Right hindlimb (tissue), 1 donor: ENCODE data around the gene SRRT.
"Not testable (repeated sequence)": the region's sequence is repeated elsewhere in the genome, so short reads cannot be mapped to it uniquely, and the experiment has no call there.

Experiments
- DNase-seq: peaks from one replicate; pipeline ENCODE4 v3.0.0-alpha.2; 2018

SRRT gene

GRCh38 chr7:100895701-100895955 lies 20.7 kb downstream of the SRRT start, which contains the start of gene ACHE:
ACHE (minus strand) TSS chr7:100895888; CDS start chr7:100894232, 1,656 bp downstream.
- DNase-seq = no peak

GRCh38 chr7:100895956-100896731 lies 21.2 kb downstream of the SRRT start:
- peak; percentile 57 for DNase-seq

- DNase-seq = peak; percentile 53
Observed at GRCh38 chr7:100896732-100897608, 22.1 kb downstream of the SRRT start.

- DNase-seq = no peak
Observed at GRCh38 chr7:100897772-100898454, 23.0 kb downstream of the SRRT start.

GRCh38 chr7:100899432-100899831 lies 24.5 kb downstream of the SRRT start:
- no peak for DNase-seq

- DNase-seq = no peak
Observed at GRCh38 chr7:100900978-100901377, 26.1 kb downstream of the SRRT start.

- DNase-seq = no peak
Observed at GRCh38 chr7:100901921-100902332, 27.0 kb downstream of the SRRT start.

- no peak for DNase-seq
Observed at GRCh38 chr7:100902638-100903037, 27.7 kb downstream of the SRRT start.

GRCh38 chr7:100908512-100908911 lies 33.6 kb downstream of the SRRT start:
- no peak for DNase-seq

GRCh38 chr7:100910443-100910842 lies 35.5 kb downstream of the SRRT start:
- DNase-seq = not testable (repeated sequence)

- DNase-seq = no peak
Observed at GRCh38 chr7:100911484-100911883, 36.6 kb downstream of the SRRT start.

- DNase-seq = no peak
Observed at GRCh38 chr7:100914208-100914878, 39.4 kb downstream of the SRRT start.

- DNase-seq = no peak
Observed at GRCh38 chr7:100914879-100915447, 40.1 kb downstream of the SRRT start.

- DNase-seq = not testable (repeated sequence)
Observed at GRCh38 chr7:100919335-100919734, 44.4 kb downstream of the SRRT start.

- DNase-seq = not testable (repeated sequence)
Observed at GRCh38 chr7:100919779-100920437, 45.0 kb downstream of the SRRT start.

GRCh38 chr7:100921039-100921438 lies 46.1 kb downstream of the SRRT start:
- DNase-seq = no peak

GRCh38 chr7:100923616-100924015 lies 48.7 kb downstream of the SRRT start:
- DNase-seq = not testable (repeated sequence)

GRCh38 chr7:100929808-100930174 lies 54.9 kb downstream of the SRRT start:
- DNase-seq = no peak

GRCh38 chr7:100933734-100934133 lies 58.8 kb downstream of the SRRT start:
- no peak for DNase-seq

GRCh38 chr7:100935381-100935780 lies 60.5 kb downstream of the SRRT start:
- not testable (repeated sequence) for DNase-seq

GRCh38 chr7:100936167-100936566 lies 61.3 kb downstream of the SRRT start:
- not testable (repeated sequence) for DNase-seq
